ENCODE results near the gene DOCK2.

DOCK2 gene

DNA sequence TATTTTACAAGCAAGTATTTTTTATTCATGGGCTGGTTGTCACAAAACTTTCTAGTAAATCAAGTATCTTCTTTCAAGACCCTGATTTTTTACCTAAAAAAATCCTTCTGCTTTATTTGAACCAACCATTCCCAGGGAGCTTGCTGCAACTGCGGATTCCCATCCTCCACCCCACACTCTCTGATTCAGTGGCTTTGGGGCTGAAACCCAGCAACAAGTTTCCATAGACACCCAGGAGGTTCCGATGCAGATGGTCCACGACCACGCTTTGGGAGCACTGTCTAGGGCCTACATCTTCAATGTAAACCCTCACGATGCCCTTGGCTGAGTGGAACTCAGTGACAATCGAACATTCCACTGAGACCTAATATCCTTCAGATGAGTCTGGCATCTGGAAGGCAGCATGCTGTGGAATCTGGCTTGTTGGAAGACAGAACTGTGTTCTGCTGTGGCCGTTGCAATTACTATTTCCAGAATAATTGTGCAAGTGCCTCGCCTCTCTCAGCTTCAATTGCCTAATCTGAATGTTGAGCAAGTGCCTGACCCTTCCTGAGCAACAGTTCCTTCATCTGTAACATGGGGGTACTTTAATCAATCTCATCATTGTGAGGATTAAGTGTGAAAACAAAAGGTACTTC is 238.1 kb downstream of the DOCK2 start:
- TF ChIP-seq, protein P1, sequence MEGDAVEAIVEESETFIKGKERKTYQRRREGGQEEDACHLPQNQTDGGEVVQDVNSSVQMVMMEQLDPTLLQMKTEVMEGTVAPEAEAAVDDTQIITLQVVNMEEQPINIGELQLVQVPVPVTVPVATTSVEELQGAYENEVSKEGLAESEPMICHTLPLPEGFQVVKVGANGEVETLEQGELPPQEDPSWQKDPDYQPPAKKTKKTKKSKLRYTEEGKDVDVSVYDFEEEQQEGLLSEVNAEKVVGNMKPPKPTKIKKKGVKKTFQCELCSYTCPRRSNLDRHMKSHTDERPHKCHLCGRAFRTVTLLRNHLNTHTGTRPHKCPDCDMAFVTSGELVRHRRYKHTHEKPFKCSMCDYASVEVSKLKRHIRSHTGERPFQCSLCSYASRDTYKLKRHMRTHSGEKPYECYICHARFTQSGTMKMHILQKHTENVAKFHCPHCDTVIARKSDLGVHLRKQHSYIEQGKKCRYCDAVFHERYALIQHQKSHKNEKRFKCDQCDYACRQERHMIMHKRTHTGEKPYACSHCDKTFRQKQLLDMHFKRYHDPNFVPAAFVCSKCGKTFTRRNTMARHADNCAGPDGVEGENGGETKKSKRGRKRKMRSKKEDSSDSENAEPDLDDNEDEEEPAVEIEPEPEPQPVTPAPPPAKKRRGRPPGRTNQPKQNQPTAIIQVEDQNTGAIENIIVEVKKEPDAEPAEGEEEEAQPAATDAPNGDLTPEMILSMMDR (IDR thresholded peaks at IDR 0.05; ENCODE audit: low read depth, low read length, missing control alignments): no peak
- no peak overlapping the region for H3K4me3 ChIP-seq (replicated peaks; ENCODE audit: low read depth, low read length)
- no peak for DNase-seq (ENCODE audit: extremely low read depth, low read depth)

DNA sequence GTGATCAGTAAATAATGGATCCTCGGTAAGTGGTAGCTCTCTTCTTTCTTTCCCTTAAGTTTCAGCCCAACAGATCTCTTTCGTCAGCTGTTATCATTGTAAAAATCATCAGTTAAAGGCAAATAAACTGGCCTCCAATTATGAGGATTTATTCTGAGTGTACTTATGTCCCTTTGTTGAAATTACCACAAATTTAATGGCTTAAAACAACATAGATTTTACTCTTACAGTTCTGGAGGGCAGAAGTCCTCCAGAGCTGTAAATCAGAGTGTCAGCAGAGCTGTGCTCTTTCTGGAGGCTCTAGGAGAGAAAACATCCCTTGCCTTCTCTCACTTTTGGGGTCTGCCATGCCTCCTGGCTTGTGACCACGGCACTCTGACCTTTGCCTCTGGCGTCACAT is 238.7 kb downstream of the DOCK2 start:
- DNase-seq (ENCODE audit: extremely low read depth, low read depth): no peak
- no peak overlapping the region for H3K4me3 ChIP-seq (replicated peaks; ENCODE audit: low read depth, low read length)

DNA sequence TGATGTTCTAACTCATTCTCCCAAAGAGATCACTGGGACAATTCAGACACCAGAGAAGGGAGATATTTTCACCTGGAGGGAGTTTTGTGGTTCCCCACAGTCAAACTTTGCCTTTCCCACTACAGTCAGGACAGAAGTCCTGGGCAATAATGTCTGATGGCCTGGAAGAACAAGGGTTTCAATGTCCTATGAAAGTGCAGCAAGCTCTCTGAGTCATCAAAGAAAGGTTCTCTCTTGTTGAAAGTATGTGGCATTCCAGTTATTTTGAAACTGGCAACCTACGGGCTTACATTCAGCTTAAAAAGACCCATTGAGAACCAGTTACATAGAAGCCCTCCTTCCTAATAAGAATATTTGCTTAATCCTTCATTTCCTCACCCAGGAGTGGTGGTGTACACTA is 239.3 kb downstream of the DOCK2 start:
- no peak for DNase-seq (ENCODE audit: extremely low read depth, low read depth)
- H3K4me3 ChIP-seq (replicated peaks; ENCODE audit: low read depth, low read length): no peak overlapping the region
- TF ChIP-seq, protein P1 (IDR thresholded peaks at IDR 0.05; ENCODE audit: low read depth, low read length, missing control alignments): no peak

More for the DNA sequence above, 238.7 kb downstream of the DOCK2 start:
- TF ChIP-seq, protein P1 (IDR thresholded peaks at IDR 0.05; ENCODE audit: low read depth, low read length, missing control alignments): no peak

DNA sequence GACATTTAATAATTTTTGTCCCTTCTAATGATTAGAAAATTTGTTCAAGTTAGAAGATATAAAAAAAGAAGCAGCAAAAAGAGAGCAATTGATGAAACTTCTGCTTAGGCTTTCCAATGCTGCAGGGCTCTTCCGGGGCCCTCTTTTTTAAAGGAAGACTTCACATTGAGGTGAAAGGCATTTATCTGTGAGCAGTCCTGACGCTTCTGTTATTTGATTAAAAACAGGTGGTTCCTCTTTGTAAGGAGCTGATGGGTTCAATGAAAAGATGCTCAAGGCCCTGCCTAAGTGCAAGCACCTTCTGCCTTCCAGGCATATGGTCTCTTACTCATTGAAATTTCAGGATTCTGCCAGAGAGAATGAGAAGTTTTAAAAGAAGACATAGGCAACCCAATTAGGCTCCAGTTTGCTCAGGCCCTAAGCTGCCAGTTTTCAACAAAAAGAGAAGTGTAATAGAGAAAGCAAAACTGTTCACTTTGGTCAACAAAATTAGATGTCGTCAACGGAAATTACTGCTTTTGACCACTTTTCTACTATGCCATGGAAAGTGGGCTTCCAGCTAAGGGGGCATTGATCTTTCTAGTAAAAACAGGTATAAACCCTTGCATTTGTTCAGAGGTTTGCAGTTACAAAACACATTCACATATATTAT is 243.1 kb downstream of the DOCK2 start:
- H3K4me3 ChIP-seq (replicated peaks; ENCODE audit: low read depth, low read length): no peak overlapping the region
- TF ChIP-seq, protein P1 (IDR thresholded peaks at IDR 0.05; ENCODE audit: low read depth, low read length, missing control alignments): no peak
- no peak for DNase-seq (ENCODE audit: extremely low read depth, low read depth)

DNA sequence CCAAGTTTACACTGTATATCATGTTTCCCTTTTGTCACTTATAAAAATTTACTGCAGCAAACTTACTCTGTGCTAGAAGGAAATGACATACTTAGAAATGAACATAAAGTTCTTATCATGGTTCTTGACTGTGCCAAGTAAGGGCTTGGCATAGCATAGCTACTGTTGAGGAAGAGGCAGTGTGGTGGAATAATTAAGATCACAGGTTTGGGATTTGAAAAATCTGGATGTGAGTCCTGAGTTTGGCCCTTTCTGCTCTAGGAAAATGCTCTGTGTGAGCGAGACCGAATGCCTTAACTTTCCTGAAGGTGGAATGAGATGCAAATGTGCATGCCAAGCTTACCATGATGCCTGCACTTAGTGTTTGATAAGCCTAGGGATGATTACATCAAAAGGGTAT is 243.7 kb downstream of the DOCK2 start:
- DNase-seq (ENCODE audit: extremely low read depth, low read depth): no peak
- no peak overlapping the region for H3K4me3 ChIP-seq (replicated peaks; ENCODE audit: low read depth, low read length)
- TF ChIP-seq, protein P1 (IDR thresholded peaks at IDR 0.05; ENCODE audit: low read depth, low read length, missing control alignments): no peak

DNA sequence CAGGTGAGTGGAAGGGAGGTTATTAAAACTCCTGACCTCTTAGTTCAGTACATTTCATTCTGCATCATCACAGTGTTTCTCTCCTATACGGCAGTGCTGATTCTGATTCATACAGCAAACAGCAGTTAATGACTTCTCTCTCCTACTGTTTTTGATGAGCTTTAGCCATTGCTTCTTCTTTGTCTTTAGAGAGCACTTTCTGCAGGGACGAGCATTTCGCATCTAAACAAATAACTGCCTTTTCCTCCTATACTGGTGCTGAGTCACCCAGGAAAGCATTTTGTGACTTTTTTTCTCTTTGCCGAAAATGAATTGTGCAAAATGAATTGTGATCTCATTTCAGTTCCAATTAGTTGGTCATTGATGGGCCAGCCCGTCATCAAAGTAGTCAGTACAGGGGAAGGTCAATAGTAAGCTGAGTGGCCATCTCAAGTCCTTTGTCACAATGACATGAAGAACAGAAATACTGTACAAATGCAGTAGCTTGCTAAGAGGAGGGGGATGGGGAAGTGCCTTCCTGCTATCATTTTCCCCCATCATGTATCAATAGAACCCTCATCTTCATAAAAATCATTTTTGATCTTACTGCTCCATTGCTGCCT is 244.7 kb downstream of the DOCK2 start:
- no peak for DNase-seq (ENCODE audit: extremely low read depth, low read depth)
- H3K4me3 ChIP-seq (replicated peaks; ENCODE audit: low read depth, low read length): no peak overlapping the region
- TF ChIP-seq, protein P1 (IDR thresholded peaks at IDR 0.05; ENCODE audit: low read depth, low read length, missing control alignments): no peak

All from HFF-Myc (cell line).